Muscle layer of duodenum (tissue), 2 donors: ENCODE results near the gene VIT.

Source experiments
- H3K27ac ChIP-seq: one replicate; pipeline ENCODE4 v1.7.0; 2013; ENCODE audit warnings: mild to moderate bottlenecking, low read length
- H3K27me3 ChIP-seq: one replicate; pipeline ENCODE4 v1.7.0; 2013; ENCODE audit warnings: low read depth, mild to moderate bottlenecking, control low read depth, low read length
- H3K36me3 ChIP-seq, 2 donors: one replicate each; pipeline ENCODE4 v1.7.0; 2013; ENCODE audit warnings: low read length in 2 of 2, control low read depth in 1 of 2, mild to moderate bottlenecking in 1 of 2; ENCODE audit not compliant: insufficient read depth in 2 of 2, control insufficient read depth in 1 of 2
- H3K4me1 ChIP-seq, 2 donors: one replicate each; pipeline ENCODE4 v1.7.0; 2013; ENCODE audit warnings: low read length in 2 of 2, mild to moderate bottlenecking in 2 of 2, control low read depth in 1 of 2, moderate library complexity in 1 of 2; ENCODE audit not compliant: insufficient read depth in 2 of 2, control insufficient read depth in 1 of 2
- H3K4me3 ChIP-seq, 2 donors: one replicate each; pipeline ENCODE4 v1.7.0; 2013; ENCODE audit warnings: low read length in 2 of 2, low read depth in 1 of 2, mild to moderate bottlenecking in 1 of 2
- H3K9me3 ChIP-seq, 2 donors: one replicate each; pipeline ENCODE4 v1.7.0; 2013; ENCODE audit warnings: low read length in 2 of 2, control low read depth in 1 of 2, mild to moderate bottlenecking in 1 of 2; ENCODE audit not compliant: control insufficient read depth in 1 of 2
- donor health status: healthy.

Gene VIT

GRCh38 chr2:36713310-36713709 is 16.8 kb downstream of the VIT start:
- H3K27ac ChIP-seq, result no peak overlapping the region
- H3K27me3 ChIP-seq, result no peaks in the 10 kb centered on the region
- H3K9me3 ChIP-seq, result peaks cover 0 to 13% of the 10 kb centered on the region in 2 donors
- H3K4me3 ChIP-seq, result no peak overlapping the region
- H3K4me1 ChIP-seq, result no peaks in the 10 kb centered on the region
- H3K36me3 ChIP-seq, result no peaks in the 10 kb centered on the region

- no peaks in the 10 kb centered on the region for H3K4me1 ChIP-seq
- H3K27me3 ChIP-seq, result no peaks in the 10 kb centered on the region
- H3K36me3 ChIP-seq, result no peaks in the 10 kb centered on the region
- H3K9me3 ChIP-seq, result peaks cover 0 to 8% of the 10 kb centered on the region in 2 donors
- H3K4me3 ChIP-seq, result no peak overlapping the region
- no peak overlapping the region for H3K27ac ChIP-seq
Measured at GRCh38 chr2:36716111-36716510, 19.6 kb downstream of the VIT start.

GRCh38 chr2:36717603-36718266 is 21.2 kb downstream of the VIT start:
- no peaks in the 10 kb centered on the region for H3K9me3 ChIP-seq
- H3K4me1 ChIP-seq, result no peaks in the 10 kb centered on the region
- no peak overlapping the region for H3K4me3 ChIP-seq
- no peaks in the 10 kb centered on the region for H3K36me3 ChIP-seq
- no peaks in the 10 kb centered on the region for H3K27me3 ChIP-seq
- H3K27ac ChIP-seq, result no peak overlapping the region

- no peaks in the 10 kb centered on the region for H3K27me3 ChIP-seq
- H3K9me3 ChIP-seq, result no peaks in the 10 kb centered on the region
- peaks cover 0 to 6% of the 10 kb centered on the region in 2 donors for H3K4me1 ChIP-seq
- no peak overlapping the region for H3K27ac ChIP-seq
- H3K36me3 ChIP-seq, result no peaks in the 10 kb centered on the region
- H3K4me3 ChIP-seq, result no peak overlapping the region
Measured at GRCh38 chr2:36727550-36727949, 31.0 kb downstream of the VIT start.

- H3K4me1 ChIP-seq, result peaks cover 0 to 6% of the 10 kb centered on the region in 2 donors
- no peak overlapping the region for H3K4me3 ChIP-seq
- H3K27me3 ChIP-seq, result no peaks in the 10 kb centered on the region
- no peak overlapping the region for H3K27ac ChIP-seq
- no peaks in the 10 kb centered on the region for H3K9me3 ChIP-seq
- no peaks in the 10 kb centered on the region for H3K36me3 ChIP-seq
Measured at GRCh38 chr2:36729067-36729466, 32.6 kb downstream of the VIT start.

GRCh38 chr2:36731941-36732672 is 35.6 kb downstream of the VIT start:
- no peaks in the 10 kb centered on the region for H3K9me3 ChIP-seq
- no peaks in the 10 kb centered on the region for H3K27me3 ChIP-seq
- no peak overlapping the region for H3K4me3 ChIP-seq
- H3K36me3 ChIP-seq, result no peaks in the 10 kb centered on the region
- peaks cover 0 to 6% of the 10 kb centered on the region in 2 donors for H3K4me1 ChIP-seq
- H3K27ac ChIP-seq, result no peak overlapping the region

GRCh38 chr2:36732673-36733036 is 36.1 kb downstream of the VIT start:
- Histone ChIP-seq H3K36me3 (no peaks in the 10 kb centered on the region), H3K4me3 (no peak overlapping the region), H3K27me3 (no peaks in the 10 kb centered on the region), H3K9me3 (no peaks in the 10 kb centered on the region), H3K27ac (no peak overlapping the region), H3K4me1 (peaks cover 0 to 6% of the 10 kb centered on the region in 2 donors)

- H3K27me3 ChIP-seq, result no peaks in the 10 kb centered on the region
- H3K9me3 ChIP-seq, result no peaks in the 10 kb centered on the region
- H3K4me3 ChIP-seq, result no peak overlapping the region
- H3K27ac ChIP-seq, result no peak overlapping the region
- H3K4me1 ChIP-seq, result peaks cover 0 to 6% of the 10 kb centered on the region in 2 donors
- H3K36me3 ChIP-seq, result no peaks in the 10 kb centered on the region
Measured at GRCh38 chr2:36733215-36733614, 36.7 kb downstream of the VIT start.

GRCh38 chr2:36734304-36734703 is 37.8 kb downstream of the VIT start:
- H3K36me3 ChIP-seq, result no peaks in the 10 kb centered on the region
- H3K9me3 ChIP-seq, result no peaks in the 10 kb centered on the region
- H3K27ac ChIP-seq, result no peak overlapping the region
- H3K4me3 ChIP-seq, result no peak overlapping the region
- H3K27me3 ChIP-seq, result no peaks in the 10 kb centered on the region
- peaks cover 0 to 6% of the 10 kb centered on the region in 2 donors for H3K4me1 ChIP-seq

GRCh38 chr2:36737131-36737750 is 40.7 kb downstream of the VIT start:
- no peaks in the 10 kb centered on the region for H3K27me3 ChIP-seq
- no peak overlapping the region for H3K27ac ChIP-seq
- no peaks in the 10 kb centered on the region for H3K4me1 ChIP-seq
- no peaks in the 10 kb centered on the region for H3K36me3 ChIP-seq
- H3K4me3 ChIP-seq, result no peak overlapping the region
- H3K9me3 ChIP-seq, result no peaks in the 10 kb centered on the region

GRCh38 chr2:36740061-36740460 is 43.6 kb downstream of the VIT start:
- Histone ChIP-seq H3K27ac (no peak overlapping the region), H3K4me3 (no peak overlapping the region), H3K27me3 (no peaks in the 10 kb centered on the region), H3K4me1 (no peaks in the 10 kb centered on the region), H3K9me3 (peaks cover 0 to 5% of the 10 kb centered on the region in 2 donors), H3K36me3 (no peaks in the 10 kb centered on the region)
